ENCODE data around the gene RNF175.
A peak's percentile ranks its signal among the peaks of the same experiment; 100 is the strongest.

The RNF175 gene

DNA sequence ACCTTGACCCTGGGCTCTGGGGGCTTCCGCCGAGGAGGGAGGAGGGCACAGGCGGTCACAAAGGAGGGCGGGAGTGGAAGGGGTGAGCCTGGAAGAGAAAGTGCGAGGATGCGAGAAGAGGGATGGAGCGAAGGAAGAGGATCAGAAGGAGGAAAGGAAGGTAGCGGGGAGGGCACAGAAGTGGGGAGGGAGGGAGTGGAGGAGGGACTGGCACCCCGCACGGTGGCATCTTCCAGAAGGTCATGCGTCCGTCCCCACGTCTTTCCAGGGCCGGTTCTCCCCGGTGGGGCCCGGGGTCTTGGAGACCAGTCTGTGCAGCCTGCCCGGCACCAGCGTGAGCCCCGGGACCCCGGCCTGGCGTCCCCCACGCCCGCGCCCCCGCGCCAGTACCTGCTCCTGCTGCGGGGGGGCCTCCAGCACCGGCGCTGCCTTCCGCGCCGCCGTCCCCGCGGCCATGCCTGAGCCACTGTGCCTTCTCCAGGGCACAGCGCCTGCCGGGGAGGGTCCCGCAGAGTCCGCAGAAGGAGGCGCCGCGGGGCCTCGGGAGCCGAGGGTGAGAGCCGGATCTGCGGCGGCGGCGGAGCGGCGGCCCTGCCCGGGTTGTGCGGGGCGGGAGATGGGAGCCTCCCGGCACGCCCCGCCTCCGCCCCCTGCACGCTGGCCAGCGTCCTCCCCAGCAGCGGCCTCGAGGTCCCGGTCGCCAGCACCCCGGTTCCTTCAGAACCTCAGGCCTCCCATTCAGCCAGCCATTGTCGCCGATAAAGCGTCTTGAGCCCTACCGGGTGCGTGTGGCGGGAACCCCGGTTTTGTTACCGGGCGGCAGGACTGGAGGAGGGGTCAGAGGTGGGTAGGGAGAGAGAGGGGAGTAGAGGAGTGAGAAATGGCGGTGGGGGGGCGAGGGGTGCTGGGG, at the start of gene RNF175:
RNF175 (minus strand) TSS at position 618 of the 910 bp plus-strand sequence; CDS start at position 456, 162 bp downstream.
- no peaks in the 10 kb centered on the region for H4K20me1 ChIP-seq
- H3K9ac ChIP-seq: peak within 1 kb of the TSS; percentile 54 to 73 (median 68); a peak in 20 of 22 replicates
- peak within 1 kb of the TSS; percentile 67 to 86 (median 79) for H3K4me2 ChIP-seq
- no peak for TF ChIP-seq Cebpa-rat (IDR thresholded peaks at IDR 0.05)
- H3K36me3 ChIP-seq: no peaks in the 10 kb centered on the region
- H3K27ac ChIP-seq: peak within 1 kb of the TSS in 7 of 11 experiments; percentile 18 to 42 (median 33); a peak in 10 of 22 replicates
- H3K9me3 ChIP-seq (replicated peaks in 1 of 11): peaks cover 0 to 21% (median 13%) of the 10 kb centered on the region in 11 experiments; a peak in 18 of 22 replicates
- H3K4me1 ChIP-seq: peaks cover 0 to 26% (median 11%) of the 10 kb centered on the region in 10 experiments; a peak in 16 of 20 replicates
- peak within 1 kb of the TSS; percentile 55 to 73 (median 63) for H3K4me3 ChIP-seq
- peaks cover 29 to 47% (median 40%) of the 10 kb centered on the region in 11 experiments for H3K27me3 ChIP-seq

DNA sequence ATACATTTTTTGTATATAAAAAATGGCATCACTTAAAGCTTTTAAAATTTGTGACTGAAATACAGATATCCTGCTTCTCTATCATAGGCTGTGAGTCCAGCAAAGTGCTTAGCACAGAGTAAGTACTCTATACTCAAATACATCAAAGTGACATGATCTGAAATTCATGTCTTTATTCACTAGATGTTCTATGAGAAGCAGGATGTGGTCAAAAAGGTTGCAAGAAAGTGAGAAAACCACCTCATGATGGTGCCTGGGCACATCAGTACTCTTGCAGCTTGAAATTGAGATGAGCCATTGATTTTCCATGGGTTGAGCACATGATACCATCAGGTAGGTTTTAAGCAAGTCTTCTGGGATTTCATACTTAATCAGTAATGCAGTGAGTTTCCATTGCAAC, 49.5 kb upstream of the RNF175 start:
- H3K9ac ChIP-seq: no peak overlapping the region
- no peak overlapping the region for H3K4me3 ChIP-seq
- H3K9me3 ChIP-seq (replicated peaks in 1 of 11): peaks cover 11 to 16% (median 13%) of the 10 kb centered on the region in 11 experiments
- no peak overlapping the region for H3K27ac ChIP-seq
- H3K4me1 ChIP-seq: peaks cover 0 to 21% (median 0%) of the 10 kb centered on the region in 10 experiments; a peak in 4 of 20 replicates
- no peaks in the 10 kb centered on the region for H4K20me1 ChIP-seq
- no peaks in the 10 kb centered on the region for H3K27me3 ChIP-seq
- H3K4me2 ChIP-seq: peak overlapping the region in 2 of 11 experiments; percentile 8 to 54; a peak in 3 of 22 replicates
- H3K36me3 ChIP-seq: no peaks in the 10 kb centered on the region
- no peak for TF ChIP-seq Cebpa-rat (IDR thresholded peaks at IDR 0.05)

GRCh38 chr4:153808175-153808574, 48.4 kb upstream of the RNF175 start:
- peaks cover 11 to 16% (median 13%) of the 10 kb centered on the region in 11 experiments for H3K9me3 ChIP-seq (replicated peaks in 1 of 11)
- no peak overlapping the region for H3K4me2 ChIP-seq
- no peak overlapping the region for H3K9ac ChIP-seq
- H3K27ac ChIP-seq: no peak overlapping the region
- H4K20me1 ChIP-seq: no peaks in the 10 kb centered on the region
- peaks cover 0 to 21% (median 0%) of the 10 kb centered on the region in 10 experiments; a peak in 4 of 20 replicates for H3K4me1 ChIP-seq
- no peaks in the 10 kb centered on the region for H3K27me3 ChIP-seq
- no peak for TF ChIP-seq Cebpa-rat (IDR thresholded peaks at IDR 0.05)
- H3K4me3 ChIP-seq: no peak overlapping the region
- no peaks in the 10 kb centered on the region for H3K36me3 ChIP-seq

- H3K4me3 ChIP-seq: no peak overlapping the region
- no peaks in the 10 kb centered on the region for H3K36me3 ChIP-seq
- H3K27me3 ChIP-seq: no peaks in the 10 kb centered on the region
- H3K4me2 ChIP-seq: no peak overlapping the region
- H3K27ac ChIP-seq: no peak overlapping the region
- no peak overlapping the region for H3K9ac ChIP-seq
- H4K20me1 ChIP-seq: no peaks in the 10 kb centered on the region
- H3K4me1 ChIP-seq: peaks cover 0 to 21% (median 0%) of the 10 kb centered on the region in 10 experiments; a peak in 4 of 20 replicates
- TF ChIP-seq Cebpa-rat (IDR thresholded peaks at IDR 0.05): no peak
- H3K9me3 ChIP-seq (replicated peaks in 1 of 11): peaks cover 11 to 16% (median 13%) of the 10 kb centered on the region in 11 experiments
Observed at GRCh38 chr4:153806073-153806472, 46.2 kb upstream of the RNF175 start.

DNA sequence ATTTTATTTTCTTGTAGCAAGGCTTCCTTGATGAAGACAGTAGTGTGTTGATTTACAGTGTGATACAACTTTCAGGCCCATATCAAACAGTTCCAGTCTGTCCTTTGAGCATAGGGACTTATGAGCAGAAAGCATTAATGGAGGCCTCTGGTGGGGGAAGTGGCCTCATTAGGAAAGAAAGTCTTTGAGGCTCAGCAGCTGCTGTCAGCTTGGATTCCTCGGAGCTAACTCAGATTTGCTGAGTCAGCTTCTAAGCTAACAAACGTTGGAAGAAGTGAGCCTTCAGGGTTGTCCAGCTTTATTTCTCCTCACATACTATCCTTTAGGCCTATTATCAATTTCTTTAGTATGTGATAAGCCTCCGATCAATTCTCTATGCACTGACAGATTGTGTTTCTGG, 44.9 kb upstream of the RNF175 start:
- Histone ChIP-seq H3K4me3 (no peak overlapping the region), H3K9ac (no peak overlapping the region), H4K20me1 (no peaks in the 10 kb centered on the region), H3K4me1 (peaks cover 0 to 13% (median 0%) of the 10 kb centered on the region in 10 experiments; a peak in 4 of 20 replicates), H3K9me3 (replicated peaks in 1 of 11) (peaks cover 11 to 16% (median 13%) of the 10 kb centered on the region in 11 experiments), H3K27me3 (no peaks in the 10 kb centered on the region), H3K36me3 (no peaks in the 10 kb centered on the region), H3K4me2 (peak overlapping the region in 1 of 11 experiments; percentile 21; a peak in 1 of 22 replicates), H3K27ac (no peak overlapping the region)
- TF ChIP-seq Cebpa-rat (IDR thresholded peaks at IDR 0.05): no peak

GRCh38 chr4:153799694-153800074, 39.9 kb upstream of the RNF175 start:
- Histone ChIP-seq H3K27ac (no peak overlapping the region), H3K4me1 (peaks cover 4 to 13% (median 6%) of the 10 kb centered on the region in 10 experiments; a peak in 13 of 20 replicates), H4K20me1 (no peaks in the 10 kb centered on the region), H3K4me2 (no peak overlapping the region), H3K4me3 (no peak overlapping the region), H3K36me3 (no peaks in the 10 kb centered on the region), H3K27me3 (0 out of 22 replicates have a peak, but pooled peaks cover 0 to 3% (median 0%) of the 10 kb centered on the region in 11 experiments), H3K9me3 (replicated peaks in 1 of 11) (no peaks in the 10 kb centered on the region), H3K9ac (no peak overlapping the region)
- no peak for TF ChIP-seq Cebpa-rat (IDR thresholded peaks at IDR 0.05)

GRCh38 chr4:153798901-153799693, 39.3 kb upstream of the RNF175 start:
- Histone ChIP-seq H3K27me3 (0 out of 22 replicates have a peak, but pooled peaks cover 0 to 3% (median 0%) of the 10 kb centered on the region in 11 experiments), H3K9ac (no peak overlapping the region), H3K4me3 (no peak overlapping the region), H3K4me2 (peak overlapping the region in 9 of 11 experiments; percentile 13 to 46 (median 34); a peak in 14 of 22 replicates), H4K20me1 (no peaks in the 10 kb centered on the region), H3K36me3 (no peaks in the 10 kb centered on the region), H3K27ac (no peak overlapping the region), H3K4me1 (peaks cover 4 to 10% (median 6%) of the 10 kb centered on the region in 10 experiments; a peak in 13 of 20 replicates), H3K9me3 (replicated peaks in 1 of 11) (no peaks in the 10 kb centered on the region)
- TF ChIP-seq Cebpa-rat (IDR thresholded peaks at IDR 0.05): no peak

GRCh38 chr4:153798420-153798819, 38.6 kb upstream of the RNF175 start:
- Histone ChIP-seq H3K4me3 (no peak overlapping the region), H3K9me3 (replicated peaks in 1 of 11) (no peaks in the 10 kb centered on the region), H3K9ac (no peak overlapping the region), H3K36me3 (no peaks in the 10 kb centered on the region), H3K4me2 (peak overlapping the region in 9 of 11 experiments; percentile 13 to 46 (median 34); a peak in 14 of 22 replicates), H3K27ac (no peak overlapping the region), H4K20me1 (no peaks in the 10 kb centered on the region), H3K4me1 (peaks cover 4 to 10% (median 6%) of the 10 kb centered on the region in 10 experiments; a peak in 13 of 20 replicates), H3K27me3 (peaks cover 0 to 8% (median under 1%) of the 10 kb centered on the region in 11 experiments; a peak in 6 of 22 replicates)
- no peak for TF ChIP-seq Cebpa-rat (IDR thresholded peaks at IDR 0.05)

Data from BLaER1 treated with 17β-estradiol and CSF1 and Interleukin-3, amounts not matched to agents 10 nM and 100 nM (cell line).